Keratinocyte (primary cell): Measurements from ENCODE around the gene NALCN. TPM values are rescaled to one million over a fixed set of nuclear protein-coding genes. Genes with fewer than 3 reads are reported as not detected.

ENCODE experiments used
- DNase-seq: peaks from one replicate; pipeline ENCODE4 v3.0.0-alpha.2; 2011; ENCODE audit warnings: low read depth, missing footprints, low spot score
- FAIRE-seq: peaks from 2 replicates; lab custom pipeline; 2011; peaks lifted over from hg19 to GRCh38; lab: Jason Lieb, UNC
- H2AFZ ChIP-seq: 2 replicates; pipeline ENCODE4 v1.6.0; 2012; ENCODE audit warnings: low read length, control low read depth, inconsistent platforms; ENCODE audit not compliant: control insufficient read depth
- H3K27ac ChIP-seq: 2 replicates; pipeline ENCODE4 v1.5.1; 2011; ENCODE audit warnings: low read length; ENCODE audit not compliant: control insufficient read depth, insufficient read depth
- H3K27me3 ChIP-seq: 3 replicates; pipeline ENCODE4 v1.6.0; 2011; ENCODE audit warnings: low read length; ENCODE audit not compliant: control insufficient read depth, insufficient read depth; ENCODE audit errors: extremely low read depth
- H3K36me3 ChIP-seq, 2 experiments: 2 replicates in 1 of 2; 3 replicates in 1 of 2; pipeline ENCODE4 v1.5.1; 2011; ENCODE audit warnings: low read length in 2 of 2, mild to moderate bottlenecking in 1 of 2; ENCODE audit not compliant: control insufficient read depth in 2 of 2, insufficient read depth in 2 of 2; ENCODE audit errors: extremely low read depth in 1 of 2
- H3K4me1 ChIP-seq: 3 replicates; pipeline ENCODE4 v1.5.1; 2011; ENCODE audit warnings: low read length; ENCODE audit not compliant: control insufficient read depth, insufficient read depth; ENCODE audit errors: extremely low read depth
- H3K4me2 ChIP-seq: 3 replicates; pipeline ENCODE4 v1.6.0; 2011; ENCODE audit warnings: low read depth, low read length; ENCODE audit not compliant: control insufficient read depth, insufficient read depth; ENCODE audit errors: extremely low read depth
- H3K4me3 ChIP-seq, 3 experiments: fragments of 200-600 bp in 1 of 3; sonication (generic) in 1 of 3; 2 replicates in 2 of 3; 3 replicates in 1 of 3; pipeline ENCODE4 v1.5.1; 2011 to 2016; ENCODE audit warnings: low read length in 3 of 3, mild to moderate bottlenecking in 3 of 3, control low read depth in 2 of 3, inconsistent platforms in 1 of 3, low read depth in 1 of 3, mixed read lengths in 1 of 3, mixed run types in 1 of 3, moderate library complexity in 1 of 3; ENCODE audit not compliant: control insufficient read depth in 2 of 3, insufficient read depth in 2 of 3; ENCODE audit errors: extremely low read depth in 1 of 3
- H3K79me2 ChIP-seq: 2 replicates; pipeline ENCODE4 v1.6.0; 2012; ENCODE audit warnings: low read length; ENCODE audit not compliant: control insufficient read depth, insufficient read depth
- H3K9ac ChIP-seq: 3 replicates; pipeline ENCODE4 v1.6.0; 2011; ENCODE audit warnings: low read length; ENCODE audit not compliant: control insufficient read depth, insufficient read depth; ENCODE audit errors: extremely low read depth
- H3K9me1 ChIP-seq: 3 replicates; pipeline ENCODE4 v1.6.0; 2011; ENCODE audit warnings: low read length; ENCODE audit not compliant: control insufficient read depth, insufficient read depth; ENCODE audit errors: extremely low read depth
- H3K9me3 ChIP-seq: 2 replicates; pipeline ENCODE4 v1.5.1; 2012; ENCODE audit warnings: low read depth, low read length; ENCODE audit not compliant: control insufficient read depth
- H4K20me1 ChIP-seq: 3 replicates; pipeline ENCODE4 v1.6.0; 2011; ENCODE audit warnings: low read length; ENCODE audit not compliant: control insufficient read depth, insufficient read depth; ENCODE audit errors: extremely low read depth
- CTCF ChIP-seq, 3 experiments: IDR thresholded peaks in 1 of 3; conservative IDR thresholded peaks in 1 of 3; optimal IDR thresholded peaks in 1 of 3; 2 replicates in 2 of 3; 3 replicates in 1 of 3; pipeline versions ENCODE3 to v1.5.1; 2011; ENCODE audit warnings: low read length in 3 of 3, mild to moderate bottlenecking in 3 of 3, moderate library complexity in 2 of 3, control low read depth in 1 of 3, inconsistent platforms in 1 of 3; ENCODE audit not compliant: insufficient read depth in 2 of 3; ENCODE audit errors: extremely low read depth in 1 of 3
- EZH2 ChIP-seq: IDR thresholded peaks from one replicate; pipeline ENCODE4 v1.6.1; 2012; ENCODE audit warnings: inconsistent platforms, mild to moderate bottlenecking, low read length, moderate library complexity
- dilution Hi-C: fragments of 300-500 bp; cut with MboI; formaldehyde crosslinking; loops from one replicate; pipeline ENCODE4 v1.7.0; 2020; ENCODE audit warnings: low sequenced_read_pairs; ENCODE audit not compliant: extremely low pct_ligation_motif_present
- polyA plus RNA-seq, 5 experiments: library from polyadenylated mRNA; depleted of rRNA in 3 of 5; stranded (reverse) in 3 of 5; stranded (forward) in 1 of 5; unstranded in 1 of 5; fragments of >200 nt; gene quantifications; 1 replicate in 1 of 5; 2 replicates in 3 of 5; 3 replicates in 1 of 5; pipeline versions ENCODE4 v1.2.1 to v1.2.3, GENCODE V29; 2011 to 2012; ENCODE audit warnings: missing spikeins in 2 of 5, low read depth in 1 of 5, low replicate concordance in 1 of 5

The NALCN gene
- polyA plus RNA-seq, 1 donor (not counting 4 experiments of a cell fraction or from before 2014, with no cell fraction given): 0.16 TPM

GRCh38 chr13:101058841-101059240 lies 357.5 kb downstream of the NALCN start:
- Histone ChIP-seq H3K27ac (no peak overlapping the region), H3K9me1 (no peaks in the 10 kb centered on the region), H3K4me1 (no peaks in the 10 kb centered on the region), H4K20me1 (no peaks in the 10 kb centered on the region), H3K4me3 (no peak overlapping the region), H3K27me3 (no peaks in the 10 kb centered on the region), H3K79me2 (no peaks in the 10 kb centered on the region), H2AFZ (no peak overlapping the region), H3K36me3 (no peaks in the 10 kb centered on the region), H3K9ac (no peak overlapping the region), H3K4me2 (no peak overlapping the region), H3K9me3 (no peaks in the 10 kb centered on the region)
- dilution Hi-C loops: no loop called here
- TF ChIP-seq EZH2: no peak
- no peak for TF ChIP-seq CTCF (optimal IDR thresholded peaks at IDR 0.05 in 1 of 3, IDR thresholded peaks at IDR 0.05 in 1 of 3, conservative IDR thresholded peaks at IDR 0.05 in 1 of 3; ENCODE audit: extremely low read depth in 1 of 3, insufficient read depth in 2 of 3, low read length in 3 of 3)
- FAIRE-seq (no peak), DNase-seq (no peak)

- H3K27me3 ChIP-seq: no peaks in the 10 kb centered on the region
- FAIRE-seq (no peak), DNase-seq (no peak)
- dilution Hi-C loops: no loop called here
- no peak overlapping the region for H3K4me2 ChIP-seq
- no peak overlapping the region for H3K27ac ChIP-seq
- no peaks in the 10 kb centered on the region for H4K20me1 ChIP-seq
- H3K9ac ChIP-seq: no peak overlapping the region
- H3K9me3 ChIP-seq: no peaks in the 10 kb centered on the region
- H3K36me3 ChIP-seq: no peaks in the 10 kb centered on the region
- H2AFZ ChIP-seq: no peak overlapping the region
- TF ChIP-seq EZH2 (no peak), CTCF (optimal IDR thresholded peaks at IDR 0.05 in 1 of 3, IDR thresholded peaks at IDR 0.05 in 1 of 3, conservative IDR thresholded peaks at IDR 0.05 in 1 of 3; ENCODE audit: extremely low read depth in 1 of 3, insufficient read depth in 2 of 3, low read length in 3 of 3) (no peak)
- peaks cover 3% of the 10 kb centered on the region for H3K4me1 ChIP-seq
- H3K4me3 ChIP-seq: no peak overlapping the region
- H3K79me2 ChIP-seq: no peaks in the 10 kb centered on the region
- no peaks in the 10 kb centered on the region for H3K9me1 ChIP-seq
Measured at GRCh38 chr13:101053301-101054093, 362.8 kb downstream of the NALCN start.
